Measurements from ENCODE around the gene NOL11.

Gene NOL11

GRCh38 chr17:67746704-67747571, 29.2 kb downstream of the NOL11 start (continued):
- no peak for TF ChIP-seq EGR2 (tag by site-specific recombination; IDR thresholded peaks at IDR 0.05; ENCODE audit: low read depth)
- no peak for TF ChIP-seq ZNF555 (tag by site-specific recombination; conservative IDR thresholded peaks at IDR 0.05)
- TF ChIP-seq ZNF544 (tag by site-specific recombination; IDR thresholded peaks at IDR 0.05), result no peak
- peak; percentile 77 for TF ChIP-seq OSR2 (tag by site-specific recombination; IDR thresholded peaks at IDR 0.05)
- no peak for TF ChIP-seq ZNF654 (tag by site-specific recombination; IDR thresholded peaks at IDR 0.05; ENCODE audit: low read depth)
- TF ChIP-seq ZBTB8A (tag by site-specific recombination; IDR thresholded peaks at IDR 0.05), result no peak
- no peak for TF ChIP-seq ZNF530 (tag by site-specific recombination; IDR thresholded peaks at IDR 0.05; ENCODE audit: low read depth)
- TF ChIP-seq, protein P1, sequence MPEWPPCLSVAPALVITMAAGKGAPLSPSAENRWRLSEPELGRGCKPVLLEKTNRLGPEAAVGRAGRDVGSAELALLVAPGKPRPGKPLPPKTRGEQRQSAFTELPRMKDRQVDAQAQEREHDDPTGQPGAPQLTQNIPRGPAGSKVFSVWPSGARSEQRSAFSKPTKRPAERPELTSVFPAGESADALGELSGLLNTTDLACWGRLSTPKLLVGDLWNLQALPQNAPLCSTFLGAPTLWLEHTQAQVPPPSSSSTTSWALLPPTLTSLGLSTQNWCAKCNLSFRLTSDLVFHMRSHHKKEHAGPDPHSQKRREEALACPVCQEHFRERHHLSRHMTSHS (tag by site-specific recombination; IDR thresholded peaks at IDR 0.05), result no peak
- no peak for TF ChIP-seq ZNF600 (tag by site-specific recombination; IDR thresholded peaks at IDR 0.05)
- no peak for TF ChIP-seq REPIN1 (tag by site-specific recombination; IDR thresholded peaks at IDR 0.05; ENCODE audit: low read depth)
- no peak for TF ChIP-seq ZNF10 (tag by site-specific recombination; IDR thresholded peaks at IDR 0.05)
- TF ChIP-seq ZNF473 (tag by site-specific recombination; IDR thresholded peaks at IDR 0.05), result no peak
- no peak for TF ChIP-seq KLF7 (tag by site-specific recombination; IDR thresholded peaks at IDR 0.05; ENCODE audit: borderline replicate concordance)
- TF ChIP-seq ZNF24 (tag by site-specific recombination; IDR thresholded peaks at IDR 0.05), result no peak
- TF ChIP-seq ZNF239 (tag by site-specific recombination; IDR thresholded peaks at IDR 0.05), result no peak
- TF ChIP-seq IKZF3 (tag by site-specific recombination; IDR thresholded peaks at IDR 0.05), result no peak
- TF ChIP-seq ZNF366 (tag by site-specific recombination; conservative IDR thresholded peaks at IDR 0.05), result 0 out of 2 replicates have a peak, but pooled peaks have one; percentile 25
- TF ChIP-seq ZEB2 (tag by site-specific recombination; IDR thresholded peaks at IDR 0.05), result peak; percentile 87
- TF ChIP-seq ZNF292 (tag by site-specific recombination; IDR thresholded peaks at IDR 0.05; ENCODE audit: borderline replicate concordance, low read depth), result no peak
- no peak for TF ChIP-seq ZNF335 (tag by site-specific recombination; conservative IDR thresholded peaks at IDR 0.05)
- TF ChIP-seq ZNF629 (tag by site-specific recombination; IDR thresholded peaks at IDR 0.05), result peak; percentile 79
- TF ChIP-seq YY1 (tag by site-specific recombination; IDR thresholded peaks at IDR 0.05), result no peak
- no peak for TF ChIP-seq ZNF623 (tag by site-specific recombination; IDR thresholded peaks at IDR 0.05)

GRCh38 chr17:67747681-67748235, 30.0 kb downstream of the NOL11 start:
- Histone ChIP-seq H3K27ac (ENCODE audit: extremely low read depth, low read depth, low read length) (no peak overlapping the region), H3K4me3 (ENCODE audit: low read depth, low read length) (no peak overlapping the region), H3K36me3 (ENCODE audit: control insufficient read depth in 2 of 2, insufficient read depth in 1 of 2, low read length in 2 of 2) (peaks cover 64 to 76% of the 10 kb centered on the region in 2 experiments), H3K9me3 (ENCODE audit: control insufficient read depth, insufficient read depth, low read depth, low read length) (no peaks in the 10 kb centered on the region), H3K4me1 (ENCODE audit: control insufficient read depth, insufficient read depth, low read length) (peaks cover 7% of the 10 kb centered on the region; the same call in 1 of the 2 replicates)
- CTCF ChIA-PET, result interaction anchor here (0.6 to 1.7 kb wide), 4 partner anchors 9 to 372 kb away, joined by 3 to 4 read pairs (median 3); no protein-coding TSS in a partner anchor
- POLR2A ChIA-PET, result no interaction called here
- no peak for TF ChIP-seq ZNF391 (tag by site-specific recombination; IDR thresholded peaks at IDR 0.05; ENCODE audit: borderline replicate concordance, low read depth)
- TF ChIP-seq TSHZ1 (tag by site-specific recombination; IDR thresholded peaks at IDR 0.05; ENCODE audit: borderline replicate concordance), result peak; percentile 8; the same call in 1 of the 2 replicates
